ENCODE results near the gene CFI.

GRCh38 chr4:109723110-109723509 lies 78.7 kb downstream of the CFI start:
- TF ChIP-seq, protein P1, sequence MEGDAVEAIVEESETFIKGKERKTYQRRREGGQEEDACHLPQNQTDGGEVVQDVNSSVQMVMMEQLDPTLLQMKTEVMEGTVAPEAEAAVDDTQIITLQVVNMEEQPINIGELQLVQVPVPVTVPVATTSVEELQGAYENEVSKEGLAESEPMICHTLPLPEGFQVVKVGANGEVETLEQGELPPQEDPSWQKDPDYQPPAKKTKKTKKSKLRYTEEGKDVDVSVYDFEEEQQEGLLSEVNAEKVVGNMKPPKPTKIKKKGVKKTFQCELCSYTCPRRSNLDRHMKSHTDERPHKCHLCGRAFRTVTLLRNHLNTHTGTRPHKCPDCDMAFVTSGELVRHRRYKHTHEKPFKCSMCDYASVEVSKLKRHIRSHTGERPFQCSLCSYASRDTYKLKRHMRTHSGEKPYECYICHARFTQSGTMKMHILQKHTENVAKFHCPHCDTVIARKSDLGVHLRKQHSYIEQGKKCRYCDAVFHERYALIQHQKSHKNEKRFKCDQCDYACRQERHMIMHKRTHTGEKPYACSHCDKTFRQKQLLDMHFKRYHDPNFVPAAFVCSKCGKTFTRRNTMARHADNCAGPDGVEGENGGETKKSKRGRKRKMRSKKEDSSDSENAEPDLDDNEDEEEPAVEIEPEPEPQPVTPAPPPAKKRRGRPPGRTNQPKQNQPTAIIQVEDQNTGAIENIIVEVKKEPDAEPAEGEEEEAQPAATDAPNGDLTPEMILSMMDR (IDR thresholded peaks at IDR 0.05) = no peak
- TF ChIP-seq EP300 (IDR thresholded peaks at IDR 0.05) (no peak), POLR2A (IDR thresholded peaks at IDR 0.05) (no peak), POLR2AphosphoS5 (IDR thresholded peaks at IDR 0.05) (no peak)
